HG03135 (cell line): Measurements from ENCODE around the gene SRSF3.

ENCODE experiments used
- ATAC-seq: cut with Tn5 transposase; IDR thresholded peaks from one replicate; pipeline ENCODE4 v1.9.1; 2021; ENCODE audit warnings: mild to moderate bottlenecking, moderate library complexity; ENCODE audit not compliant: unreplicated experiment

SRSF3 gene

DNA sequence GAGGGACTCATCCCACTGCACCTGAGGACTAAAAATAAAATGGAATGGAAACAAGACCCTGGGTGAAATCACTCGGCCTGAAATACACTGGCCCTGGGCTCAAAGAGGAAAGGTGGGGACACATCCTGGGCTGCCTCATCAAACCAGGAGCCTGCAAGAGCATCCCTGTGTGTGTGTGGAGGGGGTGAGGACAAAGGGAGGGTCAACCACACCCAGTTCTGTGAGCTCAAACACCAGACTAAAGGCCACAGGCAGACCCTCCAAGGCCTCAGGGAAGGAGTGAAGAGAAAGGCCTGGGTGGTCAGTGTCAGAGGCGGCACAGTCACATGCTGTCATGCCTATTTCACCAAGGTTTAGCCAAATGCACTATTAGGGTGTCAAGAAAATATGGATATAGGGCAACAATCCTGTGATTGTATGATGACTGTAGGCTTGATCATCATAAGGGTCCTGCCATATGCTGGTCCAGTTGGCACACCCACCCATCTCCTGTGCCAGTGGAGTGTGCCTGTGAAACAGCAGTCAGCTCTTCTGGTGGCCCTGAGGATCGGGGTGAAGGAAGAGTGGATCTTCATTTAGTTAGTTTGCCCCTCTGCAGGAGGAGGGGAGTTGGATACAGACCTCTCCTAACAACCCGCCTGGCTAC is 28.9 kb downstream of the SRSF3 start:
- no peak for ATAC-seq

GRCh38 chr6:36623547-36624459 is 29.6 kb downstream of the SRSF3 start:
- ATAC-seq, result peak; percentile 46

GRCh38 chr6:36624461-36625157 is 30.4 kb downstream of the SRSF3 start:
- no peak for ATAC-seq

DNA sequence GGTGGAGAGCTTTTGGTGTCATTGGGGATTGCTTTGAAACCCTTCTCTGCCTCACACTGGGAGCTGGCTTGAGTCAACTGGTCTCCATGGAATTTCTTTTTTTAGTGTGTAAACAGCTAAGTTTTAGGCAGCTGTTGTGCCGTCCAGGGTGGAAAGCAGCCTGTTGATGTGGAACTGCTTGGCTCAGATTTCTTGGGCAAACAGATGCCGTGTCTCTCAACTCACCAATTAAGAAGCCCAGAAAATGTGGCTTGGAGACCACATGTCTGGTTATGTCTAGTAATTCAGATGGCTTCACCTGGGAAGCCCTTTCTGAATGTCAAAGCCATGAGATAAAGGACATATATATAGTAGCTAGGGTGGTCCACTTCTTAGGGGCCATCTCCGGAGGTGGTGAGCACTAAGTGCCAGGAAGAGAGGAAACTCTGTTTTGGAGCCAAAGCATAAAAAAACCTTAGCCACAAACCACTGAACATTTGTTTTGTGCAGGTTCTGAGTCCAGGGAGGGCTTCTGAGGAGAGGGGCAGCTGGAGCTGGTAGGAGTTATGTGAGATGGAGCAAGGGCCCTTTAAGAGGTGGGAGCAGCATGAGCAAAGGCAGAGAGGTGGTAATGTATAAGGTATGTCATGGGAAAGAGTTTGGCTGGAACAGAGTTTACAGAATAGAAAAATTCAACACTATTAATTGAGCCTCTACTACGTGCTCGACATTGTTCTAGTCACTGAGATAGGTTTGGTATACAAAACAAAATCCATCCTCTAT is 31.2 kb downstream of the SRSF3 start:
- ATAC-seq, result no peak

GRCh38 chr6:36626636-36627035 is 32.5 kb downstream of the SRSF3 start:
- no peak for ATAC-seq

DNA sequence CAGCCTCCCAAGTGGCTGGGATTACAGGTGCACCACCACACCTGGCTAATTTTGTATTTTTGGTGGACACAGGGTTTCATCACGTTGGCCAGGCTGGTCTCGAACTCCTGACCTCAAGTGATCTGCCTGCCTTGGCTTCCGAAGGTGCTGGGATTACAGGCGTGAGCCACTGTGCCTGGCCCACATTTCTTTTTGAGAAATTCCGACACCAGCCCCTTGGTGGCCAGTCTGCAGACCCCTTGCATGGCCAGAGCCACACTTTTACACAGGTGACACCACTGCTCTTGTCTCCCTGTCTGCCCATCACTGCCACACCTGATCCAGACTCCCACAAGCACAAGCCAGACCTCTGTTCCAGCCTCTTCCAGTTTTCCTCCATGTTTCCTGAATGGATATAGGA is 33.0 kb downstream of the SRSF3 start:
- ATAC-seq, result no peak

DNA sequence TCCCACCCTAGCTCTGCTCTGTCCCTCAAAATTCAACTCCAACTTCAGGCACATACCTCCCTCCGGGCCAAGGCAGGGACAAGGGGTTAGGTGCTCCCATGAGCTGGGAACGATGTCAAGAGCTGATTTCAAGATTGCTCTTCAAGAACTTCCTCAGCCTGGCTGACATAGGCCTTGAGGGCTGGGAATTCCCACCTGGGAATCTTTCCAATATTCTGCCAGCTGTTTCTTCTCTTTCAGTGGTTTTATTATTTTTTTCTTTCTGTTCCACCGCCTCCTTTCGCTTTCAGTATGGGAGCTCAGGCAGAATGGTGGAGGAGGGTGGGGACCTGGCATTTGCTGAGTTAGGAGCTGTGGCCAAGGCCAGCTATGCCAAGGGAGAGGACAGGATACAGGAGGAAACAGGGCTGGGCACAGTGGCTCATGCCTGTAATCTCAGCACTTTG is 33.7 kb downstream of the SRSF3 start:
- no peak for ATAC-seq

GRCh38 chr6:36629784-36630183 is 35.6 kb downstream of the SRSF3 start:
- no peak for ATAC-seq

DNA sequence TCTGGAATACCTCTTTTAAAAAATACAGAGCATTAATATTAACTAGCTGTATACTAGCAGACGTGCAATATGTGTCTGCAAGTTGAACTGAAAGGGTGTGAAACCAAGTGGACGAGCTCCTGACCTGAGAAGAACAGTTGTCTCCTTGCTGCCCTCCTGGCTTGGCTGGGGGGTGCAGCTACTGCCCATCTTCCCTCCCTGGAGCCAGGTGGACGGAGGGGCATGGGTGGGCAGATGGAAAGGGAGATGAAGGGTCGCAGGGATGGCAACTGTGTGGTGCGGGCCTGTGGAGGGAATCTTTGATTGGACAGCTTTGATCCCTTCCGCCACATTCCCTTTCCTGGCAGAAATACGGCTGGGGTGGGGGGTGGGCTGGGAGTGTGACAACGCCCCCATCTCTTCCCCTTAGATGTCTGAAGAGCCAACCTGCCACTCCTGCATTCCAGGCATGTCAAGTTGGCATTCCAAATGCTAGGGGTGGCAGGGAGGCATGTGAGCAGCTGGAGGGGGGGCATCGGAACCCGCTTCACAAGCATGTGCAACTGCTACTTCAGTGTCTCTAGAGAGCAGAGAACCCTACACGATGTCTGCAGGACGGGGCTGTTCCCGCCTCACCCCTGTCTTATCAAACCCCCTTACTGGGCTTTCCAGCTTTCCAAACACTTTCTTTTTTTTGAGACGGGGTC is 37.3 kb downstream of the SRSF3 start:
- no peak for ATAC-seq

DNA sequence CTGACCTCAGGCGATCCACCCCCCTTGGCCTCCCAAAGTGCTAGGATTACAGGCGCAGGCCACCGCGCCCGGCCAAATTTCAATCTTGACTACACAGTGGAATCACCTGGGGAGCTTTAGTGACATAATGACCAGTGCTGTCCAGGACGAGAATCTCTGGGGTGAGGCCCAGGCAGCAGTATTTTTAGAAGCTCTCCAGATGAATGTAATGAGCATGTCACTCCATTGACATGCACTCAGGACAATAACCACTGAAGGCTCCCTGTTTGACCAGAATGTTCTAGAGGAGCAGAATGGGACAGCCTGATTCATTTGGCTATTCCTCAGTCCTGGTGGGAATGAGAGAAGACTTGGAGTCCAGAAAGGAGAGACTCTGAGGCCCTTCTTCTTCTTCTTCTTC is 39.2 kb downstream of the SRSF3 start:
- ATAC-seq, result no peak

- ATAC-seq, result no peak
Observed at GRCh38 chr6:36633915-36634314, 39.8 kb downstream of the SRSF3 start.

DNA sequence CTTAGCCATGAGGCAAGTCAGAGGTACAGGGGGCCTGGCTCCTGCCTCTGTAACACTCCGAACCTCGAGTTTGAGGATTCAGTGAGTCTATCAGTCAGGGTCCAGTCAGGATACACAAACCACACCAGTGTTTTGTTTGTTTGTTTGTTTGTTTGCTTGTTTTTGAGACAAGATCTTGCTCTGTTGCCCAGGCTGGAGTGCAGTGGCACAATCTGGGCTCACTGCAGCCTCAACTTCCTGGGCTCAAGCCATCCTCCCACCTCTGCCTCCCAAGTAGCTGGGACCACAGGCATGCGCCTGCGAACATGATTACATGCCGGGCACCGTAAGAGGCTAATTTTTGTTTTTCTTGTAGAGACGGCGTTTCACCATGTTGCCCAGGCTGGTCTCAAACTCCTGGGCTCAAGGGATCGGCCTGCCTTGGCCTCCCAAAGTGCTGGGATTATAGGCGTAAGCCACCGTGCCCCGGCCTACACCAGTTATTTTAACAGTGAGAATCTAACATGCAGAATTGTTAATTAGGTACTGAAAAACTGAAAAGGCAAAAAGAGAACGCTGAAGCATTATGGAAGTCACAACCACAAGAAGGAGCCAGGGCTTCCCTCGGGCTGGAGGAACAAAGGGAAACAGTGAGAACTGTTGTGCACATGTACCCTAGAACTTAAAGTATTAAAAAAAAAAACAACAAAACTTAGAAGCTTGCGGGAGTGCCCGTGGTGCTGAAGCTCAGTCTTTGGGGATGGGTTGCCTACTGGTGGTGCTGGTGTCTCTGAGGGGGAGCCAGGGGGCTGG is 40.4 kb downstream of the SRSF3 start:
- no peak for ATAC-seq

GRCh38 chr6:36636283-36636682 is 42.1 kb downstream of the SRSF3 start:
- no peak for ATAC-seq

DNA sequence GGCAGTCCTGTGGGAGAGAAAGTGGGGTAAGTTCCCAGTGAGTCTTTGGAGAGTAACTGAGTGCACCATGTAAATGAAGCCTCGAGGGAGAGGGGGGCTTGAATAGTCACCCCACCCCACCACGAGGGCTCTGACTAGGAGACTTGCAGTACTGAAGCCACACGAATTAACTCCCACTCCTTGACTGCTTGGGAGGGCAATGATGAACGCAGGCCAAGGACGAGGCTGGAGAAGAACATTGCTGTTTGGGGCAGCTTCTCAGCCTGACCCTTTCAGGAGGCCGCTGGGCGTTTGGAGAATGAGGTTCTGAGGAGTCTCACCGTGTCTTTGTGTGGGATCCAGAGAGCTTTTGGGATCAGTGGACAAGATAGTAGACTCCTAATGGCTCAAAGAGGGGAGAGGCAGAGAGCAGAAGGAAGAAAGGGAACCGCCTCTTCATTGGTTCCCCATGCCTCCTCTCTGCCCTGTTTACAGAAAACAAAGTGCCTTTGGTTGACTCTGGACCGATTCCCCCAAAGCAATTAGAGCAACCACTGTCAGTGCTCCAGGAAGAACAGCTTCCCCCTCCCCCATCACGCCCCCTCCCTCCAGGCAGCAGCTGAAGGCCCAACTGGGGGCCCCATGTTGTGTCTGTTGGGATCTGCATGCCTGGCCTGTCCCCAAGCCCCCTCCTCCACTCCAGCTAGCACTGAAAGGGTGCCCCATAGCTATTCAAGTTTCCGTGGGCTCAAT is 42.7 kb downstream of the SRSF3 start:
- no peak for ATAC-seq

DNA sequence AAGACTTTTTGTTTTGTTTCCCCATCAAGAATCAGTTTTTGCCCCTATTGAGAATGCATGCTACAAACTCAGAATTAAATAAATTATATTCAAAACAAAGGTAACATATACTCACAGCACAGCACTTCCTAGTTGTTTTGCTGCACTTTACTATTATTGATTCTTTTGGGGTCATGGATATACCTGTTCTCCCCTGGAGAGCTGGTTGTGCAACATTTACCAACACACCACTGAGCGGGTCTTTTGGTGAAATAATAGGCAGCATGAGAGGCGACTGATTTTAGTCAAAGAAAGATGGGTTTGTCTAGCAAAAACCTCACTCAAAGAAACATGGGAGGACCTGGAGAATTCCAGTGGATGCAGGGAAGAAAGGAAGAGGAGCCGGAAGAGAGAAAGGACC is 44.4 kb downstream of the SRSF3 start:
- ATAC-seq, result no peak

DNA sequence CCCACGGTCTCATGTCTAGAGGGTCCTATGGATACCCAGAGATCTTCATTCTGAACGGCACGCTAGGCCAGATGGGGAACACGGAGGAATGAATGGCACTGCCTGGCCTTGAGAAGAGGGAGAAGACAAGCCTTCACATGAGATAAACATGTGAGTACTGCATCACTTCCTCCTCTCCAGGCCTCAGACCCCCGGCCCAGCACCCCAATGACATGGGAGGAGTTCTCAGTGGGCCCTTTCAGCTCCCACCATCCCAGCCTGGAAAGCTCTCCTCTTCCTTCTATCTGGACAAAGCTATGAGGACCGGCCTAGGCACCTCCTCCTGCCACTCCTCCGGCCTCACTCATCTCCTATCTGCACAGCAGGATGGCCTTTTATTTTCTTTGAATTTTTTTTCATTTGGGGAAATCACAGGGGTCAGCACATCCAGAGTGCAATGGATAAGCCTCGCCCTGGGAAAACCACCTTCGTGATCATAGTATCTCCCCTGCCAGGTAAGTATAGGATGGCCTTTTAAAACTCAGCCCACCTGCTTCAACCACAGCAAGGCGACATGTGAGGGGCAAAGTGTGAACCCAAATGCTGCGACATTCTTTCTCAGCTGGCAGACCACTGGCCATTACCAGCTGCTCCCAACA is 45.1 kb downstream of the SRSF3 start:
- no peak for ATAC-seq

- no peak for ATAC-seq
Observed at GRCh38 chr6:36641543-36641942, 47.4 kb downstream of the SRSF3 start.
